ENCODE data around the gene SHISA8. TPM values are rescaled to one million over a fixed set of nuclear protein-coding genes. Genes with fewer than 3 reads are reported as not detected.

Gene SHISA8
- total and polyA plus RNA-seq, 10 of the 15 experiments (the other 5 are each of a cell fraction or from before 2014, with no cell fraction given): 0.06 to 10.1 (median 0.25) TPM

GRCh38 chr22:41939981-41940831 lies 25.3 kb upstream of the SHISA8 start (continued):
- TF ChIP-seq E4F1 (IDR thresholded peaks at IDR 0.05; ENCODE audit: borderline replicate concordance, partially characterized antibody) (no peak), SRF (IDR thresholded peaks at IDR 0.05; ENCODE audit: low read depth in 2 of 2, low read length in 2 of 2) (0 out of 4 replicates have a peak, but pooled peaks of 1 of the 2 experiments have one; percentile 17), ATF2 (IDR thresholded peaks at IDR 0.05; ENCODE audit: low read length) (no peak), MTA3 (IDR thresholded peaks at IDR 0.05; ENCODE audit: borderline replicate concordance, low read length) (no peak), ESRRA (IDR thresholded peaks at IDR 0.05; ENCODE audit: low read length) (no peak), TAF1 (IDR thresholded peaks at IDR 0.05; ENCODE audit: borderline replicate concordance, low read depth, low read length) (0 out of 2 replicates have a peak, but pooled peaks have one; percentile 43), NR2C1 (IDR thresholded peaks at IDR 0.05) (no peak), MEF2B (IDR thresholded peaks at IDR 0.05; ENCODE audit: partially characterized antibody, poor library complexity, severe bottlenecking) (peak; percentile 70), TCF3 (IDR thresholded peaks at IDR 0.05; ENCODE audit: borderline replicate concordance, insufficient read depth, low read depth, low read length) (0 out of 2 replicates have a peak, but pooled peaks have one; percentile 51), ZNF217 (IDR thresholded peaks at IDR 0.05) (peak; percentile 39), RCOR1 (conservative IDR thresholded peaks at IDR 0.05; ENCODE audit: low read depth, low read length) (no peak), SREBF2 (IDR thresholded peaks at IDR 0.05; ENCODE audit: low read length) (no peak), MYC (IDR thresholded peaks at IDR 0.05; ENCODE audit: insufficient read depth, insufficient read length, insufficient replicate concordance, low read length, severe bottlenecking) (peak; percentile 66), NKRF (conservative IDR thresholded peaks at IDR 0.05) (peak; percentile 56), ZNF687 (IDR thresholded peaks at IDR 0.05) (peak; percentile 93), KAT2A (conservative IDR thresholded peaks at IDR 0.05; ENCODE audit: control insufficient read depth, low read depth, low read length) (no peak), PAX5 (IDR thresholded peaks at IDR 0.05; ENCODE audit: borderline replicate concordance, low read depth, low read length) (peak; percentile 61; the same call in 1 of the 2 replicates), ATF3 (IDR thresholded peaks at IDR 0.05; ENCODE audit: borderline replicate concordance, extremely low read depth, low read depth, low read length) (no peak)
